Activated naive CD8-positive, alpha-beta T cell (primary cell): ENCODE data around the gene BMP6.

Source experiments
- H3K27ac Mint-ChIP-seq: one replicate; pipeline ENCODE4 v1.8.0; 2021; ENCODE audit warnings: mixed read lengths
- H3K27me3 Mint-ChIP-seq: one replicate; pipeline ENCODE4 v1.8.0; 2021; ENCODE audit warnings: mixed read lengths
- H3K36me3 Mint-ChIP-seq: one replicate; pipeline ENCODE4 v1.8.0; 2021; ENCODE audit warnings: mixed read lengths
- H3K4me1 Mint-ChIP-seq: one replicate; pipeline ENCODE4 v1.8.0; 2021; ENCODE audit warnings: low read depth, mixed read lengths
- H3K4me3 Mint-ChIP-seq: one replicate; pipeline ENCODE4 v1.8.0; 2021; ENCODE audit warnings: mild to moderate bottlenecking, mixed read lengths
- H3K9me3 Mint-ChIP-seq: one replicate; pipeline ENCODE4 v1.8.0; 2021; ENCODE audit warnings: low read depth, mixed read lengths

Gene BMP6

DNA sequence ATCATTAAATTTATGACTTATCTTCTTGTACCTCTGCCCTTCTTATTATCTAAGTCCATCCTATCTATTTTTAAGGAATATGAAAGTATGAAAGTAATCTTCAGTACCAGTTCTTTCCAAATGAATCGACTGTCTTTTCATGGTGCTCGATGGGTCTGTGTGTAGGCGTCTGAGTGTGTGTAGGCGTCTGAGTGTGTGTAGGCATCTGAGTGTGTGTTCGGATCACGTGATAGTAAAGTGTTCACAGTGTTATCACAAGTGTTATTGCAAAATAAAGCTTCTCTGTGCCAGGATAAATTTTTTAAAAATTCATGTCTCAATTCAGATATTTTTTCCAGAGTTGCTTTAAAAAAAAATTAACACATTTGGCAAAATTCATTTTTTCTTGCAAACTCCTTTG is 58.3 kb downstream of the BMP6 start:
- no peaks in the 10 kb centered on the region for H3K4me1 Mint-ChIP-seq
- peaks cover 12% of the 10 kb centered on the region for H3K27me3 Mint-ChIP-seq
- H3K4me3 Mint-ChIP-seq = no peak overlapping the region
- no peaks in the 10 kb centered on the region for H3K9me3 Mint-ChIP-seq
- no peaks in the 10 kb centered on the region for H3K36me3 Mint-ChIP-seq
- H3K27ac Mint-ChIP-seq = no peak overlapping the region

DNA sequence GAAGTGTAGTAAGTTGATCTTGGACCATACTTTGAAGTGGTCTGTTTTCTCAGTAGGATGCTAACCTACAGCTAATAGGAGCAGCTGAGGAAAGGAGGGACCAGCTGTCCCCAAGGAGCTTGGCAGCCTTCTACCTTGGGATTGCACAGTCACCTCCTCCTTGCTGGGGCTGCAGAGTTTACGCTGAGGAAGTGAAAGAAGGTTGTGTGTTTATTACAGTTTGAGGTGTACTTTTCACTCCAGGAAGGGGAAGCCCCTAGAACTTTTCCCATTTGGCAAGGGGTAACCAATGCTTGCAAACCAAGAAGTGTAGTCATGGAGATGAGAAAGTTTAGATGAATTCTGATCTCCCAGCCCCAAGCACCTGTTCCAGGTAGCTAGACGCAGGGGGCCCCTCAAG is 58.8 kb downstream of the BMP6 start:
- no peaks in the 10 kb centered on the region for H3K9me3 Mint-ChIP-seq
- H3K27ac Mint-ChIP-seq = no peak overlapping the region

DNA sequence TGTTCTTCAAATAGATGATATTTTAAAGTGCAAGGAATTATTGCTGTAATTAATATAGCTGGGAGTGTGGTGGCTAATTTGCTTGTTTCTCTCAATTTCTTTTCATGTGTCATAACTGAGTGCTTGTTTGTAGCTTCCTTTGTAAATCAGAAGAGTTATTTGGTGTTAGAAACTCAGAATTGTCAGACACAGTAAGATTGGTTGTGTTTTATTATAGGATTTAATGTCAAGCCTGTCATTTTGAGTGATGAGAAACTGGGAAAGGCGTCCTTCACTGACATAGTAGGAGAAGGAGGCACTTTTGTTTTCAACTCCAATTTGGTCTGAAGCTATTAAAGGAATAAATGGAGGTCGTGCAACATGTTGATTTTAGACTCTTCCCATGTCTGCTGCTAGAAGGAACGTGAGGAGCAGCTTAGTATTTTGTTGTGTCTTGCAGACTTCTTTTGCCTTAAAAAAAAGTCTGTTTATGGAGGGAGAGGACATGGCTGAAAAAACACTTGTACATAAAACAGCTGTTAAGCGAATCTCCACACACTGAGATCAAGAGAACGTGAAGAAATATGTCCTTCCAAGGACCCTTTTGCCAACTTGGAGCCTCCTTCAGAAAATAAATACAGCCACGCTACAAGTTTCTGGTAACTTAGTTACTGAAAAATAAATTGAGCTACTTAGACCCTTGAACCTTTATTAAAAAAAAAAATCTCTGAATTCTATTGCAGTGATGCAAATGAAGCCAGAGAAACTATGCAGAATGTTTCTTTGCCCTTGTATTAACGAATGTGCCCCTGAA is 59.5 kb downstream of the BMP6 start:
- H3K4me1 Mint-ChIP-seq = no peaks in the 10 kb centered on the region
- H3K4me3 Mint-ChIP-seq = no peak overlapping the region
- H3K9me3 Mint-ChIP-seq = no peaks in the 10 kb centered on the region
- no peaks in the 10 kb centered on the region for H3K36me3 Mint-ChIP-seq
- peaks cover 12% of the 10 kb centered on the region for H3K27me3 Mint-ChIP-seq
- H3K27ac Mint-ChIP-seq = no peak overlapping the region

More for the DNA sequence above, 58.8 kb downstream of the BMP6 start:
- H3K4me1 Mint-ChIP-seq = no peaks in the 10 kb centered on the region
- H3K36me3 Mint-ChIP-seq = no peaks in the 10 kb centered on the region
- peaks cover 12% of the 10 kb centered on the region for H3K27me3 Mint-ChIP-seq
- no peak overlapping the region for H3K4me3 Mint-ChIP-seq

- Mint-ChIP-seq H3K4me3 (no peak overlapping the region), H3K27me3 (peaks cover 16% of the 10 kb centered on the region), H3K9me3 (no peaks in the 10 kb centered on the region), H3K4me1 (no peaks in the 10 kb centered on the region), H3K27ac (no peak overlapping the region), H3K36me3 (no peaks in the 10 kb centered on the region)
These were observed 60.3 kb downstream of the BMP6 start for GRCh38 chr6:7786214-7786661.

- Mint-ChIP-seq H3K27me3 (peaks cover 16% of the 10 kb centered on the region), H3K9me3 (no peaks in the 10 kb centered on the region), H3K4me3 (no peak overlapping the region), H3K4me1 (no peaks in the 10 kb centered on the region), H3K27ac (no peak overlapping the region), H3K36me3 (no peaks in the 10 kb centered on the region)
These were observed 61.3 kb downstream of the BMP6 start for GRCh38 chr6:7787137-7787608.

DNA sequence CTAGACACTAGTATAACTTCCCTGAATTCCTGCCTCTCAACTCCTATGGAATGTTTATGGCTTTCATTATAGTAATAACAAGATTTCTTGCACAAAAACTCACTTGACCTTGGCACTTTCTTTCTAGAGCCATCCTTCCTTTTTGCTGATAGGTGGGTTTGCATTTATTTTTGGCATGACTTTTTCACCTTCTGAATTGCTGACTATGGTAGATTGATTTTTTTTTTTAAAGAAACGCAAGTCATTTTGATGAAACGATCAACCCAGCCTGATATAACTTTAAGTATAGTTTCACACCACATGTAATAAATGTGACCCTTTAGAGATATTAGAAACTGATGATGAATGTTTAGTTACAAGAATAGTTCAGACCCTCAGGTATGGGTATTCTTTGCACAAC is 61.8 kb downstream of the BMP6 start:
- no peaks in the 10 kb centered on the region for H3K4me1 Mint-ChIP-seq
- no peaks in the 10 kb centered on the region for H3K36me3 Mint-ChIP-seq
- no peaks in the 10 kb centered on the region for H3K9me3 Mint-ChIP-seq
- H3K27me3 Mint-ChIP-seq = peaks cover 16% of the 10 kb centered on the region
- no peak overlapping the region for H3K27ac Mint-ChIP-seq
- no peak overlapping the region for H3K4me3 Mint-ChIP-seq

DNA sequence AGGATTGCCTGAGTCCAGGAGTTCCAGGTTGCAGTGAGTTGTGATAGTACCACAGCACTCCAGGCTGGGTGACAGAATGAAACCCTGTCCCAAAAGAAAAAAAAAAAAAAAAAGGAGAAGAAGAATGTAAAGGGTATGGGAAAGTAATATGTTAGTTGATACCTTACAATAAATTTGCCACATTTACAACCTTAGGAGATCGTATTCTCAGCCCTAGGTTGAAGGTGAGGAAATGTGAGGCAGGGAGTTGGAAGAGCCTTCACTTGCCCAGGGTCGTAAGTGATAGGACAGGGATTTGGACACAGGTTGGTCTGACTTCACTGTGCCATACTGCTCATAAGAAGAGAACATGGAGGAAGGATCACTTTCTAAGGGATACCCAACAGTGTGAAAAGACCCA is 68.6 kb downstream of the BMP6 start:
- no peak overlapping the region for H3K4me3 Mint-ChIP-seq
- no peaks in the 10 kb centered on the region for H3K4me1 Mint-ChIP-seq
- no peaks in the 10 kb centered on the region for H3K9me3 Mint-ChIP-seq
- H3K27ac Mint-ChIP-seq = no peak overlapping the region
- H3K36me3 Mint-ChIP-seq = no peaks in the 10 kb centered on the region
- H3K27me3 Mint-ChIP-seq = peaks cover 12% of the 10 kb centered on the region

- H3K9me3 Mint-ChIP-seq = no peaks in the 10 kb centered on the region
- no peaks in the 10 kb centered on the region for H3K4me1 Mint-ChIP-seq
- H3K4me3 Mint-ChIP-seq = no peak overlapping the region
- H3K27me3 Mint-ChIP-seq = peaks cover 8% of the 10 kb centered on the region
- H3K27ac Mint-ChIP-seq = no peak overlapping the region
- H3K36me3 Mint-ChIP-seq = no peaks in the 10 kb centered on the region
These were observed 71.5 kb downstream of the BMP6 start for GRCh38 chr6:7797386-7797785.

DNA sequence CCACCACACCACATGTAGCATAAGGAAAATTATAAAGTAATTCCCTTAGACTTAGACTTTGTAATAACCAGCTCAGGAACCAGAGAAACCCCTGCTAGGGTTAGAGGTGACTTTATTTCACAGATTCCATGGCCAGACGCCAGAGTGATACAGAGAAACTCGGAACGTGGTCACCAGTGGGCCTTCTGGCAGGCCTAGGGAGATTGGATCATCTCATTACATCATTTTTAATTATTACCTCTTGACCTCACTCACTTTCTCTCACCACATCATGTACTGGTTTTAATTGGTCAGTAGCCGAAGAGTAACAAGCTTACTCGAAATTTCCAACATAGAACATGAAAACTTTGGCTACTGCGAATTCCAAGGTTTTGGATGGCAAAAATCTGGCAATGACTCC is 72.9 kb downstream of the BMP6 start:
- H3K4me1 Mint-ChIP-seq = peaks cover 4% of the 10 kb centered on the region
- no peaks in the 10 kb centered on the region for H3K36me3 Mint-ChIP-seq
- no peak overlapping the region for H3K4me3 Mint-ChIP-seq
- no peak overlapping the region for H3K27ac Mint-ChIP-seq
- no peaks in the 10 kb centered on the region for H3K9me3 Mint-ChIP-seq
- peaks cover 8% of the 10 kb centered on the region for H3K27me3 Mint-ChIP-seq

- Mint-ChIP-seq H3K27me3 (peaks cover 7% of the 10 kb centered on the region), H3K4me3 (no peak overlapping the region), H3K27ac (no peak overlapping the region), H3K9me3 (no peaks in the 10 kb centered on the region), H3K4me1 (peaks cover 4% of the 10 kb centered on the region), H3K36me3 (no peaks in the 10 kb centered on the region)
These were observed 76.8 kb downstream of the BMP6 start for GRCh38 chr6:7802662-7803061.

- H3K36me3 Mint-ChIP-seq = no peaks in the 10 kb centered on the region
- H3K27ac Mint-ChIP-seq = no peak overlapping the region
- no peaks in the 10 kb centered on the region for H3K9me3 Mint-ChIP-seq
- H3K4me1 Mint-ChIP-seq = peaks cover 4% of the 10 kb centered on the region
- H3K4me3 Mint-ChIP-seq = no peak overlapping the region
- H3K27me3 Mint-ChIP-seq = peaks cover 7% of the 10 kb centered on the region
These were observed 77.3 kb downstream of the BMP6 start for GRCh38 chr6:7803214-7803613.

- Mint-ChIP-seq H3K27me3 (peaks cover 7% of the 10 kb centered on the region), H3K4me3 (no peak overlapping the region), H3K9me3 (no peaks in the 10 kb centered on the region), H3K27ac (no peak overlapping the region), H3K36me3 (no peaks in the 10 kb centered on the region), H3K4me1 (peaks cover 4% of the 10 kb centered on the region)
These were observed 79.4 kb downstream of the BMP6 start for GRCh38 chr6:7805078-7805849.

DNA sequence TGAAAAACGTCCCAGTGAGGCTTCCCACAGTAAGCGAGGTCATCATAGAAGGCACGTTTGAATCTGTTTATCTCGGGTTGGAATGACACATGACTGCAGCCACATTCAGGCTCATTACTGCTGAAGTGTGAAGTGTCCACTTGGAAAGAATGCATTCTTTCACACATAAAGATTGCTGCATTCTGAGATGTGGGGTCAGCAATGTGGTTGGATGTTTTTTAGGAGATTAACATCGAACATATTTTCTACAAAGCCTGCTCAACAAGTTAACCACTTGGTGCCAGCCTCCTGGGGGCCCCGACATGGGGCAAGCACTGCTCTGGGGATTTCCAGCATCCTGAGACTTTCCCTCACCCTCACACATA is 79.9 kb downstream of the BMP6 start:
- H3K9me3 Mint-ChIP-seq = no peaks in the 10 kb centered on the region

GRCh38 chr6:7806711-7807110 is 80.8 kb downstream of the BMP6 start:
- peaks cover 7% of the 10 kb centered on the region for H3K27me3 Mint-ChIP-seq

More for the DNA sequence above, 79.9 kb downstream of the BMP6 start:
- no peak overlapping the region for H3K27ac Mint-ChIP-seq
- no peaks in the 10 kb centered on the region for H3K36me3 Mint-ChIP-seq
- H3K27me3 Mint-ChIP-seq = peaks cover 7% of the 10 kb centered on the region
- peaks cover 4% of the 10 kb centered on the region for H3K4me1 Mint-ChIP-seq
- H3K4me3 Mint-ChIP-seq = no peak overlapping the region

GRCh38 chr6:7809346-7809745 is 83.4 kb downstream of the BMP6 start:
- Mint-ChIP-seq H3K36me3 (no peaks in the 10 kb centered on the region), H3K27ac (no peak overlapping the region), H3K9me3 (no peaks in the 10 kb centered on the region), H3K27me3 (peaks cover 10% of the 10 kb centered on the region), H3K4me1 (no peaks in the 10 kb centered on the region), H3K4me3 (no peak overlapping the region)

More at GRCh38 chr6:7806711-7807110, 80.8 kb downstream of the BMP6 start:
- no peaks in the 10 kb centered on the region for H3K9me3 Mint-ChIP-seq
- no peaks in the 10 kb centered on the region for H3K36me3 Mint-ChIP-seq
- H3K4me1 Mint-ChIP-seq = peaks cover 4% of the 10 kb centered on the region
- H3K4me3 Mint-ChIP-seq = no peak overlapping the region
- no peak overlapping the region for H3K27ac Mint-ChIP-seq
